Breast epithelium (tissue), 3 donors: ENCODE data around the gene REEP1.

Experiments
- POLR2A ChIP-seq: fragments of 450-650 bp; IDR thresholded peaks from one replicate; pipeline ENCODE4 v1.6.1; 2016; ENCODE audit warnings: antibody characterized with exemption, mild to moderate bottlenecking, moderate library complexity
- POLR2AphosphoS5 ChIP-seq, 3 donors: sonication (generic); formaldehyde crosslinking; IDR thresholded peaks; one replicate each; pipeline ENCODE4 v1.6.1; 2017; ENCODE audit warnings: antibody characterized with exemption in 3 of 3
- TF ChIP-seq, protein P1 (sequence below), 3 donors: fragments of 450-650 bp; IDR thresholded peaks; one replicate each; pipeline ENCODE4 v1.5.1; 2016 to 2017; ENCODE audit warnings: antibody characterized with exemption in 3 of 3, mild to moderate bottlenecking in 3 of 3, moderate library complexity in 3 of 3

GRCh38 chr2:86243272-86243671 is 94.2 kb downstream of the REEP1 start:
- TF ChIP-seq, protein P1, sequence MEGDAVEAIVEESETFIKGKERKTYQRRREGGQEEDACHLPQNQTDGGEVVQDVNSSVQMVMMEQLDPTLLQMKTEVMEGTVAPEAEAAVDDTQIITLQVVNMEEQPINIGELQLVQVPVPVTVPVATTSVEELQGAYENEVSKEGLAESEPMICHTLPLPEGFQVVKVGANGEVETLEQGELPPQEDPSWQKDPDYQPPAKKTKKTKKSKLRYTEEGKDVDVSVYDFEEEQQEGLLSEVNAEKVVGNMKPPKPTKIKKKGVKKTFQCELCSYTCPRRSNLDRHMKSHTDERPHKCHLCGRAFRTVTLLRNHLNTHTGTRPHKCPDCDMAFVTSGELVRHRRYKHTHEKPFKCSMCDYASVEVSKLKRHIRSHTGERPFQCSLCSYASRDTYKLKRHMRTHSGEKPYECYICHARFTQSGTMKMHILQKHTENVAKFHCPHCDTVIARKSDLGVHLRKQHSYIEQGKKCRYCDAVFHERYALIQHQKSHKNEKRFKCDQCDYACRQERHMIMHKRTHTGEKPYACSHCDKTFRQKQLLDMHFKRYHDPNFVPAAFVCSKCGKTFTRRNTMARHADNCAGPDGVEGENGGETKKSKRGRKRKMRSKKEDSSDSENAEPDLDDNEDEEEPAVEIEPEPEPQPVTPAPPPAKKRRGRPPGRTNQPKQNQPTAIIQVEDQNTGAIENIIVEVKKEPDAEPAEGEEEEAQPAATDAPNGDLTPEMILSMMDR (IDR thresholded peaks at IDR 0.05): no peak
- TF ChIP-seq POLR2A (no peak), POLR2AphosphoS5 (IDR thresholded peaks at IDR 0.05) (no peak)
